ENCODE data around the gene TEKT3.

DNA sequence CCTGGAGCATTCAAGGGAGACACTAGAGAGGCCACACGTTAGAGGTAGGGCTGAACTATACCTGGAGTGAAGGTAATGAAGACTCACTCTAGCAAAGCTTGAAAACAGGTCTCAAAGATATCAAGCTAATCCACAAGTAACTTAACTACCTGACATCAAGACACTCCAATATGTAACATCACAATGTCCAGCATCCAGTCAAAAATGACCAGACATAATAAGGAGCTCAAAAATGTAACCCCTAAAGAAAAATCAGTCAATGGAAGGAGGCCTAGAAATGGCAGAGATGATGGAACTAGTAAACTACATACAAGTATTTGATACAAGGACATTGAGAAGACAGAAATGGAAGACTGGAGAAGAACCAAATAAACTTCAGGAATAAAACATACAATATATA, 6.0 kb downstream of the TEKT3 start:
- TF ChIP-seq EP300 (IDR thresholded peaks at IDR 0.05) (no peak), POLR2A (IDR thresholded peaks at IDR 0.05) (no peak), POLR2AphosphoS5 (IDR thresholded peaks at IDR 0.05) (no peak)
- TF ChIP-seq, protein P1, sequence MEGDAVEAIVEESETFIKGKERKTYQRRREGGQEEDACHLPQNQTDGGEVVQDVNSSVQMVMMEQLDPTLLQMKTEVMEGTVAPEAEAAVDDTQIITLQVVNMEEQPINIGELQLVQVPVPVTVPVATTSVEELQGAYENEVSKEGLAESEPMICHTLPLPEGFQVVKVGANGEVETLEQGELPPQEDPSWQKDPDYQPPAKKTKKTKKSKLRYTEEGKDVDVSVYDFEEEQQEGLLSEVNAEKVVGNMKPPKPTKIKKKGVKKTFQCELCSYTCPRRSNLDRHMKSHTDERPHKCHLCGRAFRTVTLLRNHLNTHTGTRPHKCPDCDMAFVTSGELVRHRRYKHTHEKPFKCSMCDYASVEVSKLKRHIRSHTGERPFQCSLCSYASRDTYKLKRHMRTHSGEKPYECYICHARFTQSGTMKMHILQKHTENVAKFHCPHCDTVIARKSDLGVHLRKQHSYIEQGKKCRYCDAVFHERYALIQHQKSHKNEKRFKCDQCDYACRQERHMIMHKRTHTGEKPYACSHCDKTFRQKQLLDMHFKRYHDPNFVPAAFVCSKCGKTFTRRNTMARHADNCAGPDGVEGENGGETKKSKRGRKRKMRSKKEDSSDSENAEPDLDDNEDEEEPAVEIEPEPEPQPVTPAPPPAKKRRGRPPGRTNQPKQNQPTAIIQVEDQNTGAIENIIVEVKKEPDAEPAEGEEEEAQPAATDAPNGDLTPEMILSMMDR (IDR thresholded peaks at IDR 0.05): no peak
